Measurements from ENCODE around the gene ANKMY1.

The ANKMY1 gene

GRCh38 chr2:240448387-240449274 is 109.2 kb downstream of the ANKMY1 start:
- Histone ChIP-seq H3K79me2 (ENCODE audit: insufficient read depth, low read length) (no peaks in the 10 kb centered on the region), H3K27me3 (ENCODE audit: insufficient read depth, low read length, poor library complexity, severe bottlenecking) (no peaks in the 10 kb centered on the region)
- TF ChIP-seq CTCF (conservative IDR thresholded peaks at IDR 0.05; ENCODE audit: low read length) (no peak), EZH2phosphoT487 (IDR thresholded peaks at IDR 0.05; ENCODE audit: borderline replicate concordance) (no peak)

GRCh38 chr2:240447934-240448333 is 109.9 kb downstream of the ANKMY1 start:
- H3K9ac ChIP-seq (ENCODE audit: low read depth, low read length, poor library complexity, severe bottlenecking), result no peak overlapping the region
- H3K4me2 ChIP-seq (ENCODE audit: low read depth, low read length, poor library complexity, severe bottlenecking), result no peak overlapping the region
- H3K9me3 ChIP-seq (ENCODE audit: insufficient read depth, low read depth, low read length), result no peaks in the 10 kb centered on the region
- H3K4me1 ChIP-seq (ENCODE audit: insufficient read depth, low read length, poor library complexity, severe bottlenecking), result no peaks in the 10 kb centered on the region
- no peaks in the 10 kb centered on the region for H3K27me3 ChIP-seq (ENCODE audit: insufficient read depth, low read length, poor library complexity, severe bottlenecking)
- TF ChIP-seq EZH2phosphoT487 (IDR thresholded peaks at IDR 0.05; ENCODE audit: borderline replicate concordance) (no peak), CTCF (conservative IDR thresholded peaks at IDR 0.05; ENCODE audit: low read length) (no peak)
- no peaks in the 10 kb centered on the region for H3F3A ChIP-seq (ENCODE audit: low read depth)
- no peaks in the 10 kb centered on the region for H3K9me2 ChIP-seq (replicated peaks; ENCODE audit: low read depth, low read length)
- no peaks in the 10 kb centered on the region for H4K20me1 ChIP-seq (ENCODE audit: insufficient read depth, low read length, poor library complexity, severe bottlenecking)
- H3K79me2 ChIP-seq (ENCODE audit: insufficient read depth, low read length), result no peaks in the 10 kb centered on the region
- H2AFZ ChIP-seq (ENCODE audit: low read length), result no peak overlapping the region
- H3K4me3 ChIP-seq (ENCODE audit: low read length, poor library complexity, severe bottlenecking), result no peak overlapping the region
- H3K36me3 ChIP-seq (ENCODE audit: insufficient read depth, low read length), result no peaks in the 10 kb centered on the region

More at GRCh38 chr2:240448387-240449274, 109.2 kb downstream of the ANKMY1 start:
- no peaks in the 10 kb centered on the region for H3K9me3 ChIP-seq (ENCODE audit: insufficient read depth, low read depth, low read length)
- H3K4me2 ChIP-seq (ENCODE audit: low read depth, low read length, poor library complexity, severe bottlenecking), result no peak overlapping the region
- no peaks in the 10 kb centered on the region for H3F3A ChIP-seq (ENCODE audit: low read depth)
- no peak overlapping the region for H3K4me3 ChIP-seq (ENCODE audit: low read length, poor library complexity, severe bottlenecking)
- no peaks in the 10 kb centered on the region for H3K9me2 ChIP-seq (replicated peaks; ENCODE audit: low read depth, low read length)
- no peaks in the 10 kb centered on the region for H3K4me1 ChIP-seq (ENCODE audit: insufficient read depth, low read length, poor library complexity, severe bottlenecking)
- H2AFZ ChIP-seq (ENCODE audit: low read length), result no peak overlapping the region
- H3K36me3 ChIP-seq (ENCODE audit: insufficient read depth, low read length), result no peaks in the 10 kb centered on the region
- no peak overlapping the region for H3K9ac ChIP-seq (ENCODE audit: low read depth, low read length, poor library complexity, severe bottlenecking)
- no peaks in the 10 kb centered on the region for H4K20me1 ChIP-seq (ENCODE audit: insufficient read depth, low read length, poor library complexity, severe bottlenecking)

GRCh38 chr2:240447331-240447730 is 110.5 kb downstream of the ANKMY1 start:
- Histone ChIP-seq H3K4me1 (ENCODE audit: insufficient read depth, low read length, poor library complexity, severe bottlenecking) (no peaks in the 10 kb centered on the region), H4K20me1 (ENCODE audit: insufficient read depth, low read length, poor library complexity, severe bottlenecking) (no peaks in the 10 kb centered on the region), H3F3A (ENCODE audit: low read depth) (no peaks in the 10 kb centered on the region), H3K4me3 (ENCODE audit: low read length, poor library complexity, severe bottlenecking) (no peak overlapping the region), H3K9me3 (ENCODE audit: insufficient read depth, low read depth, low read length) (no peaks in the 10 kb centered on the region), H2AFZ (ENCODE audit: low read length) (no peak overlapping the region), H3K9ac (ENCODE audit: low read depth, low read length, poor library complexity, severe bottlenecking) (no peak overlapping the region), H3K79me2 (ENCODE audit: insufficient read depth, low read length) (no peaks in the 10 kb centered on the region), H3K36me3 (ENCODE audit: insufficient read depth, low read length) (no peaks in the 10 kb centered on the region), H3K27me3 (ENCODE audit: insufficient read depth, low read length, poor library complexity, severe bottlenecking) (no peaks in the 10 kb centered on the region), H3K9me2 (replicated peaks; ENCODE audit: low read depth, low read length) (no peaks in the 10 kb centered on the region), H3K4me2 (ENCODE audit: low read depth, low read length, poor library complexity, severe bottlenecking) (no peak overlapping the region)
- TF ChIP-seq EZH2phosphoT487 (IDR thresholded peaks at IDR 0.05; ENCODE audit: borderline replicate concordance) (no peak), CTCF (conservative IDR thresholded peaks at IDR 0.05; ENCODE audit: low read length) (no peak)
